Bronchus fibroblast of lung (primary cell): Measurements from ENCODE around the gene C17orf107. TPM values are rescaled to one million over a fixed set of nuclear protein-coding genes. Genes with fewer than 3 reads are reported as not detected.

Experiments used
- total RNA-seq: library from RNA; depleted of rRNA; stranded (reverse); fragments of >200 nt; gene quantifications from 2 replicates; pipeline ENCODE4 v1.2.3, GENCODE V29; 2015

Gene C17orf107
- 2.5 and 4.0 TPM in 2 replicates for total RNA-seq

GRCh38 chr17:4899341-4900230 lies at the start of gene C17orf107:
C17orf107 (plus strand) TSS chr17:4899536; CDS start chr17:4899763, 227 bp downstream.

DNA sequence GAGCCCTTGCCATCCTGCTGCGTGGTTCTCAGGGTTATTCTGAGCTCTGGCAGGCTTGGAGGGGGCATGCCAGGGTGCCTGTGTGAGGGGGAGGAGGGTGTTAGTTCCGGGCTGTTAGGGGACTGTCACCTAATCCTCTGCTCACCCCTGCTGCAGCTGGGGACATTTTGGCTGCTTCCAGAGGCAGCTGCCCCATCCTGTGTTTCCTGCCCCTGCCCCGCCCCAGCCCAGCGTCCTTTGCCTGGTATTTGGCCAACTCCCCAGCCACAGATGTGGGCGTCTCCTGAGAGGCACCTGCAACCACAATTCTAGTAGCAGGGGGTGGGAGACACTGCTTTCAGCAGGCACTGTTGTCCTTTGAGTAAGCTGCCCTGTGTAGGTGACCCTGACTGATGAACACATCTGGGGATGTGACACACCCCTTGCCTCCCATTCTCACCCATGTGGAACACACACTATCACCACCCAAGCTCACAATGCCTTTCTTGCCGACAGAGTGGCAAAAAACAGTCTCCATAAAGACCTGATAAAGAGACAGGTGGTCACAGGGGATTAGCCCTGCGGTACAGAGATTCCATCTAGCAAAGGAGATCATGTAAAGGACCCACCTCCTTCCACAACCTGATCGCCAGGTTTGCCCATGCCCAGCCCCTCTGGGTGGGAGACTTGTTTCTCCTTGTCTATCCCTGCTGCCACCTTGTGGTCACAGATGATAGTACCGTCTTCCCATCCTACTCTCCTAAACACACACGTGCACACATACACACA lies 3.9 kb downstream of the C17orf107 start, which contains the start of gene CHRNE:
Gene CHRNE, minus strand, starts transcription at position 48 of the 768 bp plus-strand sequence. Its CDS starts 35 bp downstream, at position 13.

DNA sequence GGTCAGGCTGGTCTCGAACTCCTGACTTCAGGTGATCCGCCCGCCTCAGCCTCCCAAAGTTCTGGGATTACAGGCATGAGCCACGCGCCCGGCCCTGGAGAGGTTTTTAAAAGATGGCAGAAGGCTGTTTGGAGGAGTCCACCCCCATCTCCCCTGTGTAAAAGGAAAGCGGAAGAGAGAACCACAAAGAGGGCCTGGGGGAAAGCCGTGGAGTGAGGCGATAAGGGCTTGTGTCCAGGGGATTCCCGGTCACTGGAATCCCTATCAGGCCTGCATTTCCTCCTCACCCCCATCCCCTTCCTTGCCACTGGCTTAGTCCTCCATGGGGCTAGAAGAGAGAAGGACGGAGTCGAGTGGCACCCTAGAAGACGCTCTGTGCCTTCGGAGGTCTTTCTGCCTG lies 32.6 kb downstream of the C17orf107 start, which contains the start of gene GP1BA:
Gene GP1BA, plus strand, starts transcription at position 315 of the 400 bp plus-strand sequence. CDS start 328 bp downstream, outside the sequence.

DNA sequence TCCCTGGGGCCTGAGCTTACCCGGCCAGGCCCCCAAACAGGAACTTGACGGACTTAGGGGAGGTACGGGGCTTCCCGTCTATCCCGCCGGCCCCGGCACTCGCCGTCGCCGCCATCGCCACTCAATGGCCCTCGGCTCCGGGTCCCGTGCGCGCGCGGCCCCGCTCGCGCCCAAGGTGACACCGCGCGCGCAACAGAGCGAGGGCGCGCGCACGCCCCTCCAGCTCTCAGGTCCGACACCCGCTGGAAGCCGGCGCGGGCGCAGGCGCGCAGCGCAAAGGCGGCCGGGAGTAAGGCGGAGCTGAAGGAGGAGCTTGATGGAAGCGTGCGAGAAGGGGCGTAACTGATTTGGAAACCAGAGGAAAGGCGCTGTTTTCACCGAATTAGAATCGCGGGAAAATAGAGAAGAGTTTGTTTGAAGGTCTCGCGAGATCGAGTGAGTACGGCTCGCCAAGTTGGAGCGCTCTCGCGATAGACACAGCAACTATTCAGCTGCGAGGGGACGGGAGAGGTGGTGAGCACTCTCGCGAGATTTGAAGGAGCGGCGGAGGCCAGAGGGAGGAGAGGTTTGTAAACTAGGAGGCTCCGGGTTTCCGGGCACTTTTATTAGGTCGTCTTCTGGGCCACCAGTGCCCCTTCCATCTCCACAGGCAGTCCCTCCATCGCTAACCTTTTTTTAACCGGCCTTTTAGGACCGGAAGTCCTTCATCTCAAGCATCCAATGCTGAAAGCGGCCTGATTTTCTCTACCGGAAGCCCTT lies 40.6 kb downstream of the C17orf107 start, which contains the start of the genes RNF167 and SLC25A11:
Gene RNF167, plus strand, starts transcription at position 473 of the 759 bp plus-strand sequence. CDS start 642 bp downstream, outside the sequence.
Gene SLC25A11, minus strand, starts transcription at position 251 of the 759 bp plus-strand sequence. Its CDS starts 136 bp downstream, at position 115.

DNA sequence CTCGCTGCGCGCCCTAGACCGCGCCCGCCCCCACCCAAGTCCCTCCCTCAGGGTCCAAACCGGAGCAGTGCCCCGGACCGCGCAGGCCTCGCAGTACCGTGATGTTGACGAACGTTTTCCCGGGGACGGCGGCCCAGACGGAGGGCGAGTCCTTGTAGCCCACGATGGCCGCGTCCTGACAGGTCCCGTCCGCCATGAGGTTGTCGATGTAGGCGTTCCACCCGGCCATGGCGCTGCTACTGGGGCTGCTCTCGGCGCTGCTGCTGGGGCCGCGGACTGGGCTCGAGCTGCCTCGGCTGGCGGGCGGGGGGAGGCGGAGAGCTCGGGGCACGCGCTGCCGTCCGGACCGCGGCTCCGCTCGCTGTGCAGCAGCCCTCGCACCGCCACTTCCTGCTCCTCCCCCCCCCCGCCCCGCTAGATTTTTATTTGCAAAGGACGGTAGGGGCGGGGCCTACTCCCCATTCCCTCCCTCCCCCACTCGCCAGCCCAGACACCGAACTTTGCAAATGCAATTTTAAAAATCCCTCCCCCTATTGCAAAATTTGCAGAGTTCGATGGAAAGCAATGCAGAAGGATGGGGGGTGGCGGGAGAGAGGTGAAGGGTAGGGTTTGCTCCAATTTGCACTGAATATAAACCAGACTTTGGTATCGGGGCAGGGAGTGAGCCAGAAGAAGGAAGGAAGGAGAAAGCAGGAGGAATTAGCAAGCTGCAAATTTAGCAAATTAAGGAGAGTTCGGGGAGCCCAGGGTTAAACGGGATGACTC lies 49.0 kb downstream of the C17orf107 start, which contains the start of gene PFN1:
Gene PFN1, minus strand, starts transcription at position 365 of the 765 bp plus-strand sequence. Its CDS starts 136 bp downstream, at position 229.

GRCh38 chr17:4950746-4951204 lies 51.4 kb downstream of the C17orf107 start, which contains the start of gene ENO3:
ENO3 (plus strand) TSS chr17:4951119; CDS start chr17:4951830, 711 bp downstream.

Other genes starting within 250 kb of the C17orf107 start
- 25.7 and 35.5 TPM in 2 replicates for gene PELP1, start 195.4 kb upstream of the C17orf107 start, total RNA-seq
- 8.6 and 12.9 TPM in 2 replicates for gene ARRB2, start 188.9 kb upstream of the C17orf107 start, total RNA-seq
- 19.8 and 23.9 TPM in 2 replicates for gene MED11, start 168.1 kb upstream of the C17orf107 start, total RNA-seq
- gene ZMYND15, start 159.7 kb upstream of the C17orf107 start, total RNA-seq, result not detected in 2 replicates
- 0.34 and 0.59 TPM in 2 replicates for gene CXCL16, start 159.6 kb upstream of the C17orf107 start, total RNA-seq
- not detected in 2 replicates for gene TM4SF5, start 127.7 kb upstream of the C17orf107 start, total RNA-seq
- gene VMO1, start 113.2 kb upstream of the C17orf107 start, total RNA-seq, result 0.50 TPM in 1 of 2 replicates, not detected in the other
- not detected in 2 replicates for gene GLTPD2, start 110.6 kb upstream of the C17orf107 start, total RNA-seq
- 280 and 286 TPM in 2 replicates for gene PSMB6, start 103.4 kb upstream of the C17orf107 start, total RNA-seq
- gene PLD2, start 92.4 kb upstream of the C17orf107 start, total RNA-seq, result 12.1 and 14.3 TPM in 2 replicates
- gene MINK1, start 66.2 kb upstream of the C17orf107 start, total RNA-seq, result 13.8 and 14.5 TPM in 2 replicates
- 0.74 and 1.2 TPM in 2 replicates for gene CHRNE, start 3.6 kb downstream of the C17orf107 start, total RNA-seq
- not detected in 2 replicates for gene GP1BA, start 32.7 kb downstream of the C17orf107 start, total RNA-seq
- gene SLC25A11, start 40.5 kb downstream of the C17orf107 start, total RNA-seq, result 66.7 and 77.0 TPM in 2 replicates
- 50.3 and 53.8 TPM in 2 replicates for gene RNF167, start 40.7 kb downstream of the C17orf107 start, total RNA-seq
- 2,381 and 2,852 TPM in 2 replicates for gene PFN1, start 49.0 kb downstream of the C17orf107 start, total RNA-seq
- 0.74 and 1.8 TPM in 2 replicates for gene ENO3, start 51.6 kb downstream of the C17orf107 start, total RNA-seq
- 59.6 and 59.9 TPM in 2 replicates for gene SPAG7, start 68.3 kb downstream of the C17orf107 start, total RNA-seq
- 18.7 and 20.3 TPM in 2 replicates for gene CAMTA2, start 88.1 kb downstream of the C17orf107 start, total RNA-seq
- gene INCA1, start 98.0 kb downstream of the C17orf107 start, total RNA-seq, result 0.17 and 0.74 TPM in 2 replicates
- 39.5 and 44.4 TPM in 2 replicates for gene KIF1C, start 98.4 kb downstream of the C17orf107 start, total RNA-seq
- 0.15 TPM in 1 of 2 replicates, not detected in the other for gene SLC52A1, start 135.9 kb downstream of the C17orf107 start, total RNA-seq
- 0.67 and 0.89 TPM in 2 replicates for gene ZFP3, start 178.9 kb downstream of the C17orf107 start, total RNA-seq
- 10.1 and 11.0 TPM in 2 replicates for gene ZNF232, start 212.3 kb downstream of the C17orf107 start, total RNA-seq
- gene USP6, start 216.5 kb downstream of the C17orf107 start, total RNA-seq, result 0.15 and 0.17 TPM in 2 replicates